NOMO-1 treated with DMSO at 0.1 percent for 48 hours (cell line): Measurements from ENCODE around the gene SLC3A2.

Experiments
- DNase-seq: peaks from one replicate; lab custom pipeline; 2025; ENCODE audit not compliant: unreplicated experiment; lab: John Stamatoyannopoulos, UW

SLC3A2 gene

DNA sequence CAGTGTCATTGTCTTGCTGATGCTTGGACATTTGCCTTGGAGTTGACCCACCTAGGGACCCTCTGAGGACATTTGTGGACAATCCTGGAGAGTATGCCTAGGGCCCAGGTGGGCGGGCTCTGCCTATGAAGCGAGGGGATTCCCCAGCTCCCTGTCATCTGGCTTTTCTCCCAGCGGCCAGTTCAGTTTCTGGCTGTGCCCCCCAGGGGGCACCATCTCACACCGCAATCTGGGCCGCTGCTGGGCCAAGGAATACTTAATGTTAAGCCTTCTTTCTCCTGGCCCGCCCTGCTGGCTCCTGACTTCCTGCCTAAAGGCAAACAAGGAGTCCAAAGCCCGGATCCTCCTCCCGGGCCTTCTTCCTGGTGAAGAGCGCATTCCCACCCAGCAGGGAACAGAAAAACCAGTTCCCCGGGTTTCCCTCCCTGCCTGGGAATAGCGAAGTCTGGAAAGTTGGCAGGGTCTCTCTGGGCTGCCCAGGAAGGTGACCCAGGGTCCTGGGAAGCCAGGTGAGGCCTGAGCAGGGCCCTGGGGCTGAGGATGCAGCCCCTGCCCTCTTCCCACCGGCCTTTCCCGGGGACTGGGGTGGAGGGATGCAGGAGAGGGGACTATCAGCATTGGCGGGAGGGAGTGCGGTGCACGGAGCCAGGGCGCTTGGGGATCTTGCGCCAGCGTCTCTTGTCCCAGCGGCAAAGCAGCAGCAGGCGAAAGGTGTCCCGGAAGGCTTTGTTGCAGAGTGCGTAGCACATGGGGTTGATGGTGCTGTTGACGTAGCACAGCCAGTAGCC is 28.6 kb downstream of the SLC3A2 start:
- DNase-seq, result no peak

DNA sequence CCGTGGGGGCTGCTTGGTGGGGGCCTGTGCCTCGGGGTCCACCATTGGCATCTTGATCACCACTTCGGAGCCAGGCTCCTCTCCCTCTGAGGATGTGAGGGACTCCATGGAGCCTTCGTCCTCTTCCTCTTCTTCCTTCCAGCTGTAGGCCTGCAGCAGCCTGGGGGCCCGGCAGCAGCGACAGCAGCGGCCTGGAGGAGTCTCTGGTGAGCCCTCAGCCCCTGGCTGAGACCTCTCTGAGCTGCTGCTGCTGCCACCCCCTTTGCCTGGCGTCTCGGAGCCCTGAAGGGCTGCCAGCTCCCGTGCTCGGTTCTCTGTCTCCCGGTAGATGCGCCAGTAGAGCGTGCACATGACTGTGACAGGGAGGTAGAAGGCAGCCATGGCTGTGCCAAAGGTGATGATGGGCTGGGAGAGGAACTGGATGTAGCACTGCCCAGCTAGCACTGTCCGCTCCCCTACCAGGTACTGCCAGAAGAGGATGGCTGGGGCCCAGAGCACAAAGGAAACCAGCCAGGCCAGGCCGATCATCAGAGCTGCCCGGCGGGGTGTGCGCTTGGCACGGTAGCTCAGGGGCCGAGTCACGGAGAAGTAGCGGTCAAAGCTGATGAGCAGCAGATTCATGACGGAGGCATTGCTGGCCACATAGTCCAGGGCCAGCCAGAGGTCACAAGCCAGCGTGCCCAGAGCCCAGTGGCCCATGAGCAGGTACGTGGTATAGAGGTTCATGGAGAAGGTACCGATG is 29.6 kb downstream of the SLC3A2 start:
- DNase-seq, result no peak

DNA sequence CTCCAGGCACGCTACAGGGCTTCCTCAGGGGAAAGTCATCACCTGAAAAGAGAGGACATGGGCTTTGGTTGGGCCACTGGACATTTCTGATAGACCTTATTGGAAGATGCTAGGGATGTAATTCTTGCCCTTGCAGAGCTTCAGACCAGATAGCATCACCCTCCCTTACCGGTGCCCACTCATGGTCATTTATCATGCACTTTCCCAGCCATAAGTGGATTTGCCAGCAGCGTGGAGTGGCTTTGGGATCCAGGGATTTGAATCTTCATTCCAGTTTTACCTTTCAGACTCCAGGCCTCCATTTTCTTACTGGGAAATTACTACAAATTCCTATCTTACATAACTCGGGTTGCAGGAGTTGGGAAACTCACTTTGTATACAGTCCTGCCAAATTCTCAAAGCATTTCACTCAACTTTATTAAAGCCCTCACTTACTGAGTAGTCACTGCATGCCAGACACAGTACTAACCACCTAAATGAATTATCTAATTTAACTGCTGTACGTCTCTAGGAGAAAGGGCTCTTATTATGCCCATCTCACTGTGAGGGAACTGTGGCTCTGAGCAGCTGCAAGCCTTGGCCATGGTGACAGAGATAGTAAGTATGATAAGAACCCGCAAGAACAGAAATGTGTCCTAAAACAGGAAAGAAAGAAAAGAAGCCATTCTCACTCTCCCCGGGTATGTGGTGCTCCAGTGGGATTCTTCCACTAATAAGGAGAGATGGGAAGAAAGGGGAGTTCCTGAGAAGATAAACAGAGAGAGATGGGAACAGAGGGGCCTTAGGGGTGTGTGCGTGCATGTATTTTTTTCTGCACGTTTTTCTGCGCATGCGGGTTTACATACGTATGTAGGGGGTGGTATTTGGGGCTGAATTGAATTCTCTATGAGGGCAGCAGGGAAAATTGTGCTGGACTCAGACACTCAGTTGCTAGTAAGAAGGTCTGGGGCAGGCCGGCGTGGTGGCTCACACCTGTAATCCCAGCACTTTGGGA is 30.7 kb downstream of the SLC3A2 start:
- no peak for DNase-seq

DNA sequence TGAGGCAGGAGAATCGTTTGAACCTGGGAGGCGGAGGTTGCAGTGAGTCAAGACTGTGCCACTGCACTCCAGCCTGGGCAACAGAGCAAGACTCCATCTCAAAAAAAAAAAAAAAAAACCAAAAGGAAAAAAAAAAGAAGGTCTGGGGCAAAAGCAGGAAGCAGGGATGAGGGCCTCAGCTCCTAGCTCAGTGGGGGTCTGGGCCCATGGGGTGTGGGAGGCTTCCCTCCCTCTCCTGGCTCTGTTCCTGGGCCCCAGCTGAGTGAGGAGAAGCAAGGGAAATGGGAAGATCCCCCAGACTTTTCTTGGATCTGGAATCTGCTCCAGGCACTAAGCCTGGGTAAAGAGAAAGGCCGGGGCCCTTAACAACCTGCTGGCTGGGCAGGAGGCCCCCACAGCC is 31.6 kb downstream of the SLC3A2 start:
- DNase-seq, result no peak

DNA sequence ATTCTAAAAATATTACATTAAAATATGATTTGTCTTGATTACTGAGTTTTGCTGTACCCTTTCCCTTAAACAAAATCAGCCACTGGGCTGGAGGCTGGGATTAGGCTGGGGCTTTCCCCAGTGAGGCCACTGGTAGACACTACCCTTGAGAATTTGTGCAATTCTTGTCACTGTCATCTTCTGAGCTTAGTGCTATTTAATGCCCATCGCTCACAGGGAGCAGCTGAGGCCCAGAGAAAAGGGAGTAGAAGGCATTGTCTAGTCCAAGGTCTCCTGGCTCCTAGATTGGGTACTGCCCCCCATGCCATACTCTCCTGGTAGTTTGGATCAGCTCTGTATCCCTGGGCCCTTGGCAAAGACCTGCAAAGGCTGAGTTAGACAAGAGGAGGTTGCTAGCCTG is 33.7 kb downstream of the SLC3A2 start:
- DNase-seq, result no peak

DNA sequence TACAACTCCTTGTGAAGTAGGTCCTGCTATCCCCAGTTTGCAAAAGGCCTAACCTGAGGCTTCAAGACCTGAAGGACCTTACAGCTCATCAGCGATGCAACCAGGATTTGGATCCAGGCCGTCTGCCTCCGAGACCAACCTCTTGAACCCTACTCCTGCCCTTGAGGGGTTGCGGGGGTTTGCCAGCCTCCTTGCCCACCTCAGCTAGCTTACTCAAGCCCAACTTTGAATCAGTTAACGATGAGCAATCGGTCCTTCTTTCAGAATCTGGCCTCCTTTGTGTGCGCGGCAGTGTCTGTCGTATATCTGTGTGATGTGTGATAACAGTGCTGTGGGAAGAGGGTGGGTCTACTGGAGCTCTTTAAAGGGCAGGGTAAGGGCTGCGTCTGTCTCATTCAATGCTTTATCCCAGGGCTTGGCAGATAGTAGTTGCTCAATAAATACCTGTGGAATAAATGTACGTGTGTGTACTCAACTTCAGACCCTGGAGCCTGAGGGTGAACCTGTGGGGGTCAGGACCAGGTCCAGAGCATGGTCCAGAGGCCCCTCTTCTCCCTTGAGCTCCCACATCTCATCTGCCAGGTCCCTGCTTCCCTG is 37.3 kb downstream of the SLC3A2 start:
- DNase-seq, result no peak

DNA sequence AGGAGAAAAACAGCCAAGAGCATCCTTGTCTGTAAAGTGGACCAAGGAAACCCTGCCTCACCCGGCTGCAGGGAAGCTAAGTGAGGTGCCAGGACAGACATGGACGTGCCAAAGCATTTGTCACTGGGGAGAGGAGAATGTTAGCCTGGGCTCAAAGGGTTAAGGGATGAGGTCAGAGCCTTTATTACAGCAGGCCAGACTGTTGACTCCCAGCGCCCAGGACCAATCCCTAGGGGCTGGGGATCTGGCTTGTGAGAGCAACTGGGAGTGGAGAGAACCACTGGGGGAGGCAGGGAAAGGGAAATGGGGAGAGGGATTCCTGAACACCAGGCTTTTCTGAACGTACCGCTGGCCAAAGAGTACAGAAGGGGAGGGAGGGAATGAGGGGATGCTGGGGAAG is 37.8 kb downstream of the SLC3A2 start:
- no peak for DNase-seq

DNA sequence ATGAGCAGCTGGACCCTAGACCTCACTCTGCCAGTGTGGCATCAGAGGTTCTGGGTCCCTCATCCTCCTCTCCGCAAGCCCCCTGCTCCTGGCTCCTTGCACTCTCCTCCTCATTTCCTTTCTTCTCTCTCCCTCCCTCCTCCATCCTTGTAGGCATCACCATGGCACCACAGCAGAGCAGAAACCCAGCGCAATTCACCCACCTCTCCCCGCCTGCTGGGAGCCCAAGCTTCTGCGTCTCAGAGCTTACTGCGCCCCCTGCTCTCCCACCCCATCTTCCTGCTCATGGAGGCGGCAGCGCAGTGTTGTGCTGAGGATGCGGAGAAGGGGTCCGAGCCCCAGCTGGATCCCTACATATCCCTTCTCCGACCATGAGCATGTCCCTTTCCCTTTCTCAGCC is 38.8 kb downstream of the SLC3A2 start:
- no peak for DNase-seq

DNA sequence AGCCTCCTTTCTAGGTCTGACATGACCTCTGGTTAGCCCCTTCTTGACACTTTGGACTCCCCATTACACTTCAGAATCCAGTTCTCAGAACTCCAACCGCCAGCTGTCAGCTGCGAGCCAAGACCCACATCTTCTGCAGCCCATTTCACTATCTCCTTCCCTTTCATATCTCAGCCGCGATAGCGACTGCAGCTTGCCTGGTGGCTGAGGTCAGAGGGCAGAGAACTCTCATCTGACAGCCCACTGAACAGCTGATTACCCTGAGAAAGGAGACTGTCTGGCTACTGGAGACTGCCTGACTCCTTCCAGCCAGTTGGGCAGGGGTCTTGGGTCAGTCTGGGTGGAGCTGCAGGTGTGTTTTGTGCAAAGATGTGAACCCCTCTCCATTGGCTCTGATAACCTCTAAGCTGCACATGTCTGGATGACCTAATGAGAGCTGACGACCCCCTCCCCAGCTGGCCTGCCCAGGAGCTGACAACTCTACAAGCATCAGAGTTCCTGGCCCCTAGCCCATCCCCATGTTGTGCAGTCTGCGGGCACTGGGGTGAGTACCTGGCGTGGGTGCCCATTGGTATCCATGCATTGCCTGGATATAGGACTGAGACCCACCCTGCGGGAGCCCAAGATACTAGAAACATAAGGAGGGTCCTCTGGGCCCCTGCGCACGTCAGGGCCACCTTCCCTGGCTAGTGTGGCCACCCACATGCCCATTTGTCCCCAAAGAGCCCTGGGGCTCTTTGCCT is 39.4 kb downstream of the SLC3A2 start:
- DNase-seq, result no peak

DNA sequence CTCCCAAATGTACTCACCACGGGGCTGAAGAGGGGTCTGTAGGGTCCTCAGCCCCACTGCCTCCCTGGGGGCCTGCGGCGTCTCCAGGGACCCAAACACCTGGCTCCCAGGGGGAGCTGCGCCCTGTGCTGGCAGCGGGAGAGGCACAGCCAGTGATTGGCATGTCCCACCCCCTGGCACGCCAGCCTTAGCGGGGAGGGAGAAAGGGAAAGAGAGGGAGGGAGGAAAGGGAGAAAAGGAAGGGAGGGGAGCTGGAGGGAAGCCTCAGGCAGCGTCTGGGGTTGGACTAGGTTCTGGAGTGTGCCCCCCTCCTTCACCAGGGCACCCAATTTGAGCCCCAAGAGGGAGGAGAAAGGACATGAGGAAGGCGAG is 40.5 kb downstream of the SLC3A2 start, which contains the start of gene CHRM1:
Gene CHRM1 (minus strand): TSS at position 163 of the 372 bp plus-strand sequence. CDS start 10,263 bp downstream, outside the sequence.
- DNase-seq, result no peak

DNA sequence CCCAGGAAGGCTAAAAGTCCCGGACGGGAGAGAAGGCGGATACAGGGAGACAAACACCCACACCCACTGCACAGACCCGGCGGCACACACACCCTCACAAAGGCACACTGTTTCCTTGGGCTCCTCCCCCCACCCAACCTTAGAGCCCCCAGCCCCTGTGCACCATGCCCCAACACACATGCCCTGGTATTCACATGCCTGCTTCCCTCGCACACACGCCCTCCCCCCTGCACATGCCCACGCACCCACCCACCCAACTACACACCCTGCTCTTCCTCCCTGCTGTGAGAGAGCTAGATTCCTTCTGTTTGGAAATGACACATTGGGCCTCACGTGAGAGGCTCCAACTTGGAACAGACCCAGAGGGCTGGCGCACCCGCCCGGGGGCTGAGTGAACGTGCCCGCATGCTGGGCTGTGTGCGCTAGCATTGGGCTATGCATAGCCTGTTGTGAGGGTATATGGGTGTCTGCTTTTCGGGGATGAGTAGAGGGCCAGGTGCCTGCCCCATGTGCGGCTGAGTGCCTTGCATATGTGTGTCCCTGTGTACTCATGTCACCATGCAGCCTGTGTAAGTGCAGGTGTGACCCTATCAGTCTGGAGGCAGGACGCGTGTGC is 41.0 kb downstream of the SLC3A2 start:
- no peak for DNase-seq

DNA sequence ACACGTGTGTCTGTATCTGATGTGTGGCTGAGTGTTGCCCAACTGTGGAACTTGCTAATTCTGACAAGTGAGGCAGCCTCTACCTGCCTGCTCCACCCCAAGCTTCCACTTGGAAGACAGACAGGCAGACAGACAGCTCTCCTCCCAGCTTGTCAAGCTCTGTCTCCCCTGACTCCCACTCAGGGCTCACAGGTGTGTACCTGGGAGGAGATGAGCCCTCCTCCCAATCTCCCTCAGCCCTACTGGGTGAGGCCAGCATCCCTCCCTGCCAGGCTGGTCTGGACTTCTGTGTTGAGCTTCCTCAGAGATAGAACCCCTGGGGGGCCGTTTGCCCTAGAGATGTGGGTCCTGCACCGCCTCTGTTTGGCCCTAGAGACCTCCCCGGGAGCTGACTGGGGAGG is 41.5 kb downstream of the SLC3A2 start:
- no peak for DNase-seq

DNA sequence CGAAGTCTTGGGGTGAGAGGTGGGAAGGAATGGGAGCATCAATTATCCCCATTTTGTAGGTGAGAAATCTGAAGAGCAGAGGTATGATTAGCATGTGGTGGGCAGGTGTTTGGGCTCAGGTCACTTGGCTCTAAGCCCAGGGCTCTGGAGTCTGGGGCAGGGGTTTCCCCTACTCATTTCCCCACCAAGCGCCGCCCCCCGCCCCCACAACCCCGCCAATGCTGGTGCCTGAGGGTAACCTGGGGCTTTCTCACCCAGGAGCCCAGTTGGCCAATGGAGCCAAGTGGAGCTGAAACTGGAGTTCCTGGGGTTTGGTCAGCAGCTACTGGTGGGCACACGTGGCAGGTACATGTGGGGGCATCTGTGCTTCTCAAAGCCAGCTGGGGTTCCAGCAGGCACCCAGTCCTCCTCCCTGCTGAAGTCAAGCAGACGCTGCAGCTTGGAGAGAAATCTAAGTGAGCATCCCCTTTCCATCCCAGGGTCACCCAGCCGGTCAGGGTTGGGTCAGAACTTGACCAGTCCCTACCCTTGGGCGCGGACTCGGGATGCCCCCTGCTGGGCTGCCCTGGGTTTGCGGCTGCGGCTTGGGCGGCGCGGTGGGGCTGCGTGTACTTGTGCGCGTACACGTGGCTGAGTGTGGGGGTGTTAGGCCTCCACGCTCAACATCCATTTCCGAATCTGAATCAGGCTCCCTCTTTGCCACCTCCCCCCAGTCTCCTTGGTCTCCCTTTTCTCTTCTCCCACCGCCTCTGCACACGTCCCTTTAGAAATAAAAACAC is 42.1 kb downstream of the SLC3A2 start:
- no peak for DNase-seq

DNA sequence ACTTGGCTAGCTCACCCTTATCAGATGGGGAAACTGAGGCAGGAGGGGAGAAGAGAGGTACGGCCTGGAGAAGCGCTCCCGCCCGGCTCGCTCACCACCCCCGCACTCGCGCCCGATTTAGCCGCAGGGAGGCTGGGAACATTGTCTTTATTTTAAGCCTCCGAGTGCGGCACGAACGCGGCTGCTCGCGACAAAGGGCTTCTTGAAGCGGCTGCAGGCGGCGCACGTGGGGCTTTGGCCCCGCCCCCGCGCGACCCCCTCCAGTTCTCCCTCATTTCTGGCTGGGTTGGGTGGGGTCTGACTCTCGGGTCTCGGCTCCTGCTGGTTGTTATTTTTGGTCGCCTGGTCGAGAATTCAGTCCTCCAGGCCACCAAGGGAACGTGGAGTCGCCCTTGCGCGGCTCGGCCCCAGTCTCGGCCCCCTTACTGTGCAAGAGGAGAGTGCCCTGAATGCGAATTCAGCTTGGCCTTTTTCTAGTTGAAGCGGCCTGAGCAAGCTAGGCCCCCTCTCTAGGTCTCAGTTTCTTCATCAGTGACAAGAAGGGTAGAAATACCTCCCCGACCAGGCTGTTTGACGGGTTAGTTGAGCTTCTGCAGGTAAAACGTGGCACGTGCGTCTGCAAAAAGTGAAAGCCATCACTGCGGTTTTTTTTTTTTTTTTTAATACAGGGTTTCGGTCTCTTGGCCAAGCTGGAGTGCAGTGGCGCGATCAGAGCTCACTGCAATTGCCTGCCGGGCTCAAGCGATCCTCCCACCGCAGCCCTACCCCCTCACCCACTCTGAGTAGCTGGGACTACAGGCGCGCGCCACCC is 43.1 kb downstream of the SLC3A2 start:
- DNase-seq, result no peak

DNA sequence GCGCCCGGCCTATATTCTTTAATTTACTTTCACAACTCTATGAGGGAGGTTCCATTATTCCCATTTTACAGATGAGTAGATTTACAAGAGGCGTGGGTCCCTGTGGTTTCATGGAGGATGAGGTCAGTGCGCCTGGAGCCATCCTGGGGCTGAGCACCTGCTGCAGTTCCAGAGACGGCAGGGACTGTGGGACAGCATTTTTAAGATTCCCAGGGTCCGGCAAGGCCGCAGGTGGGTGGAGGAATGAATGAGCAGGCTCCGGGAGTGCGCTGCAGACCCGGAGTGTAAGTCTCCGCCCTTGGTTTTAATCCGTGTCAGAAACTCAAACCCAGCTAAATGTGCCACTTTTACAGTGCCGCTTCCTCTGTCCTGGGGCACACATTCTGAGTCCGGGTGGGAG is 44.6 kb downstream of the SLC3A2 start:
- no peak for DNase-seq

DNA sequence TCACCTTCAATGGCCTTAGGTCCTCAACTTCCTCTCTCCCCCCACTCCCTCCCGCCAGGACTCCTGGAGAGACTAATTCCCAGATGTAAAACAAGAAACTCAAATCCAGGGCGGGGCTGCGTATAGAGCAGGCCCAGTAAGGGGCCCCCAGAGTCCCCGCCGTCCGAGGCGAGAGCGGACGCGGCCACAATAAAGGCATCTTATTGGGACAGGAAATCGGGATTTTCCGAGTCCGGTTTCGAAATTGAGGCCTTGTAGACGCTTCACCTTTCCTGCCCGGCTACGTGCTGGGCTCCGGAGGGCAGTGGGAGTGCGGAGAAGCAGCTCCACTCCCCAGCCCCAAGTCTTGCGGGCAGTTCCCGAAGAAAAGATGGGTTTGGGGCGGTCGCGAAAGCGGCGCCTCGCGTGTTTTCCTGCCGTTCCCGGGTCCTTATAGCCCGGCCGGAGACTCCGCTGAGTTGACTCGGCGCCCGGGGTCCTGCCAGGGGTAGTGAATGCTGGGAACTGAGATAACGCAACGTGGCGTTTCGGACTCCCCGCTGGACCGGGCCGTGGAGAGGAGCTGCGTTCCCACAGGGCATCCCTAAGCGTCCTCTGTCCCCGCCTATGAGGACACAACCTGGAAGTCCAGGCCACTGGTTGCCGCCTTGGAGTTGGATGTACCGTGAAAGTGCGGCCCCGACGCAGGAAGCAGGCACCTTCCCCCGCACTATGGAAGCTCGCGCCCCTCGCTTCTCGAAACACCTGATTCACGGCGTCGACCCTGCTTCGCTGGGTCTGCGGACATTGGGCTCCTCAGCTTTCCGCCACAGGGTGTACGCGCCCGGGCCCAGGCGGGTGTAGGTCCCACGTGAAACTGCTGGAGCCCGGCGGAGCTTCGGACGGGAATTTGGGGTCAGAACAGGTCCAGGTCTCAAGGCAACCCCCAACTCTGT is 45.3 kb downstream of the SLC3A2 start:
- no peak for DNase-seq
